Measurements from ENCODE around the gene ADAMTS9. TPM values are rescaled to one million over a fixed set of nuclear protein-coding genes. Genes with fewer than 3 reads are reported as not detected.

The ADAMTS9 gene
- total and polyA plus RNA-seq, 8 donors, result 5.5 to 107 (median 30.5) TPM

GRCh38 chr3:64552966-64553365, 134.8 kb downstream of the ADAMTS9 start:
- Histone ChIP-seq H3K4me3 (no peak overlapping the region), H3K36me3 (peaks cover 0 to 6% (median 0%) of the 10 kb centered on the region in 4 donors), H3K4me1 (peaks cover 0 to 21% (median 13%) of the 10 kb centered on the region in 4 donors), H3K27ac (no peak overlapping the region), H3K27me3 (no peaks in the 10 kb centered on the region), H3K9me3 (no peaks in the 10 kb centered on the region)
- no peak for TF ChIP-seq POLR2A (IDR thresholded peaks at IDR 0.05)
- TF ChIP-seq CTCF (IDR thresholded peaks at IDR 0.05), result no peak
- TF ChIP-seq EP300 (IDR thresholded peaks at IDR 0.05), result no peak
- no peak for TF ChIP-seq POLR2AphosphoS5 (IDR thresholded peaks at IDR 0.05)
- 69 to 84% (median 83%) methylated on average over 2 of the region's 2 CpGs for WGBS, 5 donors
- no peak for DNase-seq
- intact Hi-C loops (cut with DNase I; ENCODE audit: low total_unique reads), result no loop called here

- 41 to 53% (median 44%) methylated on average over 2 of the region's 2 CpGs for WGBS, 5 donors
- intact Hi-C loops (cut with DNase I; ENCODE audit: low total_unique reads), result no loop called here
- no peak for TF ChIP-seq CTCF (IDR thresholded peaks at IDR 0.05)
- no peak for TF ChIP-seq POLR2AphosphoS5 (IDR thresholded peaks at IDR 0.05)
- no peak for DNase-seq
- Histone ChIP-seq H3K4me1 (peaks cover 0 to 24% (median 15%) of the 10 kb centered on the region in 4 donors), H3K36me3 (peaks cover 0 to 6% (median 0%) of the 10 kb centered on the region in 4 donors), H3K9me3 (no peaks in the 10 kb centered on the region), H3K4me3 (no peak overlapping the region), H3K27ac (no peak overlapping the region), H3K27me3 (no peaks in the 10 kb centered on the region)
Measured at GRCh38 chr3:64552160-64552559, 135.6 kb downstream of the ADAMTS9 start.

DNA sequence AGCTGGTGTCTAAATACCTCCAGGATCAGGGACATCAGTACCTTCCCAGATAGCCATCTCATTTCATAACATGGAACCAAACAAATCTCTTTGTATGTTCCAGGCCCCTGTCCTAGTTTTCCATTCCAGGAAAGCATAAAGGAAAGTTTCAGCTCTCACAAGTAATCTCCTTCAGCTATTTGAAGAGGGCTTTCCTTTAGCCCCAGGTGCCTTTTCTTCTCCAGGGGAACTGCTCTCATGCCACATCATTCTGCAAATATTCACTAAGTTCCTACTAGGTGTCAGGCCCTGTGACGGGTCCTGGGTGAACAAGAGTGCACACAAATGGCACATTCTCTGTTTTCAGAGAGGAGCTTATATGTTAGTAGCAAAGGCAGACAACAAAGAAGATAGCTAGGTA, 136.1 kb downstream of the ADAMTS9 start:
- Histone ChIP-seq H3K4me3 (no peak overlapping the region), H3K9me3 (no peaks in the 10 kb centered on the region), H3K4me1 (peaks cover 0 to 24% (median 15%) of the 10 kb centered on the region in 4 donors), H3K36me3 (peaks cover 0 to 7% (median under 1%) of the 10 kb centered on the region in 4 donors), H3K27ac (peak overlapping the region in 1 of 5 donors; percentile 78), H3K27me3 (no peaks in the 10 kb centered on the region)
- 83 to 91% (median 86%) methylated on average over 1 of the region's 1 CpG for WGBS, 5 donors
- TF ChIP-seq CTCF (IDR thresholded peaks at IDR 0.05), result no peak
- no peak for TF ChIP-seq POLR2A (IDR thresholded peaks at IDR 0.05)
- TF ChIP-seq EP300 (IDR thresholded peaks at IDR 0.05), result no peak
- TF ChIP-seq POLR2AphosphoS5 (IDR thresholded peaks at IDR 0.05), result no peak
- DNase-seq, result no peak
- intact Hi-C loops (cut with DNase I; ENCODE audit: low total_unique reads), result no loop called here

DNA sequence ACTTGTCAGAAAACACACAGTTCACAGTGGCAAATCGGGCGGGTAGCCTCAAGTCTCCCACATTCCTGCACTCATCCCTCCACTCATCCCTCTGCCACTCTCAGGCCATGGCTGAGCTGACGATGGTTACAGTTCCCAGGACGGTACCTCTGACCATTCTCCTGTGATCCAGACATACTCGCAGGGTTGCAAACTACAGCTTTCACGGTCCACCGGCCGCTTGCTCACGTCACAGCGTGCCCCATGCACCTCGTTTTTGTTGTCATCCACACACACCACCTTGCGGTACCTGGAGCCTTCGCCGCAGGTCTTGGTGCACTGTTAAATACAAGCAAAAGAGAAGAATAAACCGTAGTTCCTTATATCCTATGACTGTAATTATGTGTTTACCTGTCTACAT, 137.1 kb downstream of the ADAMTS9 start:
- Histone ChIP-seq H3K9me3 (no peaks in the 10 kb centered on the region), H3K4me3 (no peak overlapping the region), H3K36me3 (peaks cover 0 to 15% (median 3%) of the 10 kb centered on the region in 4 donors), H3K27ac (peak overlapping the region in 1 of 5 donors; percentile 78), H3K4me1 (peaks cover 0 to 24% (median 15%) of the 10 kb centered on the region in 4 donors), H3K27me3 (no peaks in the 10 kb centered on the region)
- TF ChIP-seq POLR2A (IDR thresholded peaks at IDR 0.05), result no peak
- TF ChIP-seq EP300 (IDR thresholded peaks at IDR 0.05), result no peak
- TF ChIP-seq POLR2AphosphoS5 (IDR thresholded peaks at IDR 0.05), result no peak
- no peak for TF ChIP-seq CTCF (IDR thresholded peaks at IDR 0.05)
- 93 to 95% (median 95%) methylated on average over 15 of the region's 15 CpGs for WGBS, 5 donors
- intact Hi-C loops (cut with DNase I; ENCODE audit: low total_unique reads), result no loop called here
- no peak for DNase-seq
